Chondrocyte (in vitro differentiated cells): ENCODE measurements around the gene OSBPL9. TPM values are rescaled to one million over a fixed set of nuclear protein-coding genes. Genes with fewer than 3 reads are reported as not detected.

Experiments used
- DNase-seq: peaks from one replicate; pipeline ENCODE4 v3.0.0; 2021; ENCODE audit warnings: mixed read lengths, low spot score
- H3K27ac Mint-ChIP-seq: one replicate; pipeline ENCODE4 v1.8.0; 2021; ENCODE audit warnings: mild to moderate bottlenecking, moderate library complexity, mixed read lengths; ENCODE audit not compliant: unreplicated experiment
- H3K27me3 Mint-ChIP-seq: 2 replicates; pipeline ENCODE4 v1.8.0; 2021; ENCODE audit warnings: low read depth, mixed read lengths
- H3K36me3 Mint-ChIP-seq: 2 replicates; pipeline ENCODE4 v1.8.0; 2021; ENCODE audit warnings: low read depth, mixed read lengths
- H3K4me1 Mint-ChIP-seq: 2 replicates; pipeline ENCODE4 v1.8.0; 2021; ENCODE audit warnings: low read depth, mild to moderate bottlenecking, mixed read lengths
- H3K4me3 Mint-ChIP-seq: one replicate; pipeline ENCODE4 v1.8.0; 2021; ENCODE audit warnings: mild to moderate bottlenecking, moderate library complexity, mixed read lengths; ENCODE audit not compliant: unreplicated experiment
- H3K9me3 Mint-ChIP-seq: 2 replicates; pipeline ENCODE4 v1.8.0; 2021; ENCODE audit warnings: low read depth, mixed read lengths
- total RNA-seq: library from RNA; stranded (reverse); gene quantifications from 3 replicates; pipeline ENCODE4 v1.2.1, GENCODE V29; 2021
- TF ChIP-seq, protein P1 (sequence below): fragments of 200-600 bp; sonication (generic); IDR thresholded peaks from 2 replicates; pipeline ENCODE4 v1.5.0; 2021; ENCODE audit warnings: antibody characterized with exemption, mild to moderate bottlenecking, moderate library complexity

Gene OSBPL9
- total RNA-seq, 1 donor from 2014 or later: 186 TPM

DNA sequence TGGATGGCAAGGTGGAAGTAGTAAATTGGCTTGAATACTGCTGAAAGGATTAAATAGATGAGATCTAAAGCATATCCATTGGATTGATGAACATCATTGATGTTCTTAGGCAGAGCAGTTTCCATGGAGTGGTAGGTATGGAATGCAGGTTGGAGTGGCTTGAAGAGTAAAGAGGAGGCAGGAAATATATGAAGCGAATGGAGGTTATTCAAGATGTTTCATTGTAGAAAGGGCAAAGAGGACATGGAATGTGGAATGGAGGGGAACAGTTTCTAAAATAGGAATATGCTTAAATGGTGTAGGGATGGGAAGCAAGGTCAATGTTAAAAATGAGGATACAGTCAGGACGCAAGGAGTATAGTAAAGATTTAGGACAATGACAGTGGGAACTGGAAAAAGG is 6.1 kb downstream of the OSBPL9 start:
- Mint-ChIP-seq H3K27me3 (no peaks in the 10 kb centered on the region), H3K27ac (peak overlapping the region; percentile 34), H3K36me3 (no peaks in the 10 kb centered on the region), H3K9me3 (no peaks in the 10 kb centered on the region), H3K4me1 (peaks cover 66% of the 10 kb centered on the region), H3K4me3 (no peak overlapping the region)
- TF ChIP-seq, protein P1, sequence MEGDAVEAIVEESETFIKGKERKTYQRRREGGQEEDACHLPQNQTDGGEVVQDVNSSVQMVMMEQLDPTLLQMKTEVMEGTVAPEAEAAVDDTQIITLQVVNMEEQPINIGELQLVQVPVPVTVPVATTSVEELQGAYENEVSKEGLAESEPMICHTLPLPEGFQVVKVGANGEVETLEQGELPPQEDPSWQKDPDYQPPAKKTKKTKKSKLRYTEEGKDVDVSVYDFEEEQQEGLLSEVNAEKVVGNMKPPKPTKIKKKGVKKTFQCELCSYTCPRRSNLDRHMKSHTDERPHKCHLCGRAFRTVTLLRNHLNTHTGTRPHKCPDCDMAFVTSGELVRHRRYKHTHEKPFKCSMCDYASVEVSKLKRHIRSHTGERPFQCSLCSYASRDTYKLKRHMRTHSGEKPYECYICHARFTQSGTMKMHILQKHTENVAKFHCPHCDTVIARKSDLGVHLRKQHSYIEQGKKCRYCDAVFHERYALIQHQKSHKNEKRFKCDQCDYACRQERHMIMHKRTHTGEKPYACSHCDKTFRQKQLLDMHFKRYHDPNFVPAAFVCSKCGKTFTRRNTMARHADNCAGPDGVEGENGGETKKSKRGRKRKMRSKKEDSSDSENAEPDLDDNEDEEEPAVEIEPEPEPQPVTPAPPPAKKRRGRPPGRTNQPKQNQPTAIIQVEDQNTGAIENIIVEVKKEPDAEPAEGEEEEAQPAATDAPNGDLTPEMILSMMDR: no peak
- no peak for DNase-seq

DNA sequence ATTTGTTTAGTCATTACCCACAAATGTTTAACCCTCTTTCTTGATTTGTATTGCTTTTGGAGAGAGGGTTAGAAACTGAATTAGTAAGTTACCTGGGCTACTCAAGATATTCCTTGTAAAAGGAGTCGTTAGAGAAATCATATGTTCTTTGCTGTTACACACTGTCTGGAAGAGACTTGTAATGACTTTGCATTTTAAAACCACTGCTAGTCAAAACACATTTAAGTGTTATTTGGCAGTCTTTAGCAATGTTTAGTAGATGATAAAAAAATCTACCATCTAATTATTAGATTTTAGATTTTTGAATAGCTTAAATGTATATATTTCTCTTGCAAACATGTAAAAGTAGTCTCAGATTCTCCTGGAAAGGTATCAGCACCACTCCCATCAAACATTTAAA is 6.6 kb downstream of the OSBPL9 start:
- Mint-ChIP-seq H3K27me3 (no peaks in the 10 kb centered on the region), H3K36me3 (no peaks in the 10 kb centered on the region), H3K4me3 (no peak overlapping the region), H3K27ac (no peak overlapping the region), H3K4me1 (peaks cover 65% of the 10 kb centered on the region), H3K9me3 (no peaks in the 10 kb centered on the region)
- DNase-seq: no peak
- TF ChIP-seq, protein P1: no peak

DNA sequence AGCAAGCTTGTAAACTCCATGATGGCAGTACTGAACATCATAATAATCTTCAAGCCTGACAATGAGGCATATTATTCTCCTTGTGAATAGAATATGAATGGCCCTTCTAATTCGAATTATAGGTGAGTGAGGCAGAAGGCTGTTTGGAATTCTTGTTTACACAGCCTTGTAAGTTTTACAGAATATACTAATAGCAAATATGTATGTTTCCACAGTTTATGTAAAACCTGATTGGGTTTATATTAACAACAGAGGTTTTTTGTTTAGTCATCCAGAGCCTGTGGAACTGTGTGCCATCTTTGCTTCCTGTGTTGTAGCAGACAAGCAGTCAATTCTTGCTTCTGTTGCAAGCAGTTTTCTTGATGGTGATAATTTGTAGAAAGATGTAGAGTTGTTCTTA is 8.0 kb downstream of the OSBPL9 start:
- Mint-ChIP-seq H3K4me1 (peaks cover 59% of the 10 kb centered on the region), H3K27ac (peak overlapping the region; percentile 59), H3K4me3 (no peak overlapping the region), H3K27me3 (no peaks in the 10 kb centered on the region), H3K36me3 (no peaks in the 10 kb centered on the region), H3K9me3 (no peaks in the 10 kb centered on the region)
- no peak for DNase-seq
- TF ChIP-seq, protein P1: no peak

DNA sequence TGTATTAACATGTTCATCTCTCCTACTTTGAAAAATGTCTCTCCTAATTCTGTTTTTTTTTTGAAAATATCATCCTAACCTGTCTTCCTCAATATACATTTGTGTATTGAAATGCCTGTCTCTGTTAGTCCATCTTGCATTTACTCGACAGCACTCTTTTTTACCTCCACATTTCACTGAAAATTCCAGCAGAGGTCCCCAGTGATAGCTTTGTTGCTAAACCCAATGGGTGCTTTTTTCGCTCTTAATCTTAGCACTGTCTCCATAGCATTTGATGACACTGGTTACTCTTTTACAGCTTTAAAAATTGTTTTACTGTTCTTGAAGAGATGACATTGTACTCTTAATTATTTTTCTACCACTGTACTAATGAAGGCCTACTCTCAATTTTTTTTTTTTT is 10.8 kb downstream of the OSBPL9 start:
- Mint-ChIP-seq H3K4me1 (peaks cover 39% of the 10 kb centered on the region), H3K4me3 (no peak overlapping the region)

DNA sequence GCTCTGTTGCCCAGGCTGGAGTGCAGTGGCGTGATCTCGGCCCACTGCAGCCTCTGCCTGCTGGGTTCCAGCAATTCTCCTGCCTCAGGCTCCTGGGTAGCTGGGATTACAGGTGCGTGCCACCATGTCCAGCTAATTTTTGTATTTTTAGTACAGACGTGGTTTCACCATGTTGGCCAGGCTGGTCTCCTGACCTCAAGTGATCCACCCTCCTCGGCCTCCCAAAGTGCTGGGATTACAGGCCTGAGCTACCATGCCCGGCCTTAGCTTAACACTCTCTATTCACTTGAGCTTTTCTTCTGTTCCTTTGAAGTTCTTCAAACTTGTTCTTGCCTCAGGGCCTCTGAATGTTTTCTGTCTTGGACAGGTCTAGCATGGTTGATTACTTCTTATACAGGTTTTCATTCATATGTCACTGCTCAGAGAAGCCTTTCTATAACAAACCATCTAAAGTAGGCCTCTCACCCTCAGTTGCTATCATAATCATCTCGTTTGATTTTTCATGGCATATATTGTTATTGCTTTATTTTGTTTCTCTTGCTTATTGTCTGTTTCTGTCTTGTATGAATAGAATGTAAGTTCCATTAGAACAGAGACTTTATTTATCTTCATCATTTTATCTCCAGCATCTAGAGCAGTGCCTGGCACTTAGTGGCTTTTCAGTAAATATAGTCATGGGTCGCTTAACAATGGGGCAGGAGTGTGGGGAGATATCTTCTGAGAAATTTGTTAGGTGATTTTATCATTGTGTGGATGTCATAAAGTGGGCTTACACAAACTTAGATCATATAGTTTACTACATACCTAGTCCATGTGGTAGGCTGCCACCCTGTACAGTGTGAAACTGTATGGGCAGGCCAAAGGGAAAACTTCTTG is 12.1 kb downstream of the OSBPL9 start:
- no peak overlapping the region for H3K4me3 Mint-ChIP-seq
- no peak for DNase-seq
- H3K4me1 Mint-ChIP-seq: peaks cover 32% of the 10 kb centered on the region
- no peaks in the 10 kb centered on the region for H3K36me3 Mint-ChIP-seq
- H3K9me3 Mint-ChIP-seq: no peaks in the 10 kb centered on the region
- H3K27me3 Mint-ChIP-seq: no peaks in the 10 kb centered on the region
- TF ChIP-seq, protein P1: no peak
- no peak overlapping the region for H3K27ac Mint-ChIP-seq

More for the DNA sequence above, 10.8 kb downstream of the OSBPL9 start:
- no peaks in the 10 kb centered on the region for H3K9me3 Mint-ChIP-seq
- TF ChIP-seq, protein P1: peak; percentile 81
- no peak for DNase-seq
- no peaks in the 10 kb centered on the region for H3K27me3 Mint-ChIP-seq
- peak overlapping the region; percentile 10 for H3K27ac Mint-ChIP-seq
- no peaks in the 10 kb centered on the region for H3K36me3 Mint-ChIP-seq
